HG03432 (cell line): ENCODE data around the gene NEUROD1.

Experiments used
- ATAC-seq: cut with Tn5 transposase; IDR thresholded peaks from one replicate; pipeline ENCODE4 v1.9.1; 2021; ENCODE audit warnings: mild to moderate bottlenecking, moderate library complexity; ENCODE audit not compliant: unreplicated experiment

The NEUROD1 gene

DNA sequence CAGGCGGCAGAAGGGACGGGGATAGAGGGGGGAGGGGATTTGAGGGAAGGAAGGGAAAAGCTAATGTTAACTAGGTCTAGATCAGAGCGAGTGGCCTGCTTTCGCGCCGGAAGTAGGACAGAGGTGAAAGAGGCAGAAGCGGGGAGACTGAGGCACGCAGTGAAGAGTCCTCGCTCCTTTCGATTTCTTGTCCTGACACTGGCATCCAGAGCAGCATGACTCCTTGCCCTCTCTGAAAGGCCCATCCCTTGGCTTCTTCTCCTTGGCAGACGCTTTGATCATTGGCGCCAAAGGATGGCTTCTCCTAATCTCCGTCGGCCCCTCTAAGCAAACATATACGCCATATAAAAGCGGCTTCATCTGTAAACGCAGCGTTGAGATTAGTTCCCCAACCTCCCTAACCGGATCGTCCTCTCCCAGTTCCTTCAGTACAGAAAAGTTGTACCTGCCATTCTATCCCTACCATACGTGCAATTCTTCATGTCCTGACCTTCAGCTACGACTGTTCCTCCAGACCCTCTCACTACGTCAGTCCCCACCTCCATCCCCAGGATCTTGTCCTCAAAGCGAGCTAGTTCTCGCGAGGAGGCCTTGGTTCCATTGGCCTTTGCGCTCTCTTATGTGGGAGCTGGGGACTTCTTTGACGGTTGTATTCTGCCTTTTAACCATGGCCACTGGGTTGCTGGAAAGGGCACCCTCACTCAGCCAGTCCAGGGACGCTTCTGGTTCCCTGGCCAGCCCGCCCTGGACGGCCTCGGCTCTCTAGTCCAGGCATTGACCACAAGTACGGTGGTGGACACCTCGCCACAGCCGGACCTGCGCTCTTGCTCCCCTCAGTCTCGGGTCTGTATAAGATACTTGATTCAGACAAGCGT, 857 bp upstream of the NEUROD1 start:
- no peak for ATAC-seq

DNA sequence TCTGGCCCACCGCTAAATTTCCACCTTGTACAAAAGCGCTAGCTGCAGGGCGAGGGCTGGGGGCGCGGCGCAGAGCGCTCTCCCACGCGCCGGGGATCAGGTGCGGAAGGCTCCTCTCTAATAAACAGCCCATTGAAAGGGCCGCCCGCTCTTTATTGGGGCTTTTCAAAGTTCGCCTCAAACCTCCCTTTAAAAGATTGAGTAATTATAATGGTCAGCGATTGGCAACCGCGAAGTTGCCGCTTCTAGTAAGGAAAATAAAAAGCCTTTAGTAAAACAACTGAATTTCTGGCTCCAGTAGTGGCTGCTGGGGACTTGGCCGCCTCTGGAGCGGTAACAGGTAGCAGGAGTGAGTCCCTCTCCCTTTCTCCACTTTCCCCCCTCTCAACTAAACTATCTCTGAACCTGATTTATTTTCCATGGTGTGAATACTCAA, 755 bp downstream of the NEUROD1 start:
- ATAC-seq, result no peak

DNA sequence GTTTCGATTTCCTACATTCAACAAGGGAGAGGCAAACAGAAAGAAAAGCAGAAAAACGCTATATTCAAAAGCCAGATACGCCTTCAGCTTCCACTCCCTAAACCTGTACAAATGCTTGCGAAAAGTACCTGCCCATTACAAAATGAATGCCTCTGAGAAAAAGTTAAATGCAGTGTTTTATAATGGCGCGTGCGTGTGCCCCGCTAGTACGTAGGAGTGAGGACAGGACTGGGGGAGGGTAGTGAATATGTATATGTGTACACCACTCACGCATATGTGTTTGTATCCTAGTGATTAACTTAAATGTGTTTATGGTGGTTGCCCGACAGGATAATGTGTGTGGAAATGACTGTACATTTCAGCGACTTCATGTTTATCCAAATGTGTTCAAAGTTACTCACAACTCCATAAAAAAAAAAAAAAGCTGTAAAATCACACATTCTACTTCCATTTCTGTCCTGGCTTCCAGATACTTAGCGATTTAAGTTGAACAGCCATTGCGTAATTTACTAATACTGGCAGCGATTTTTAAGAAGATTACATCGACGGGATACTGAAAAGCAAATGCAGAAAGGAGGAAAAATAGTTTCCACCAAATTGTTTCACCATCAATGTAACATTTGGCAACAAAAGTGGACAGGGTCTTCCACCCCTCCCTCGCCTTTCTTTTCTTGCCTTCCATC, 1.3 kb downstream of the NEUROD1 start:
- ATAC-seq, result no peak

GRCh38 chr2:181677912-181678586, 2.3 kb downstream of the NEUROD1 start:
- ATAC-seq, result peak; percentile 61

DNA sequence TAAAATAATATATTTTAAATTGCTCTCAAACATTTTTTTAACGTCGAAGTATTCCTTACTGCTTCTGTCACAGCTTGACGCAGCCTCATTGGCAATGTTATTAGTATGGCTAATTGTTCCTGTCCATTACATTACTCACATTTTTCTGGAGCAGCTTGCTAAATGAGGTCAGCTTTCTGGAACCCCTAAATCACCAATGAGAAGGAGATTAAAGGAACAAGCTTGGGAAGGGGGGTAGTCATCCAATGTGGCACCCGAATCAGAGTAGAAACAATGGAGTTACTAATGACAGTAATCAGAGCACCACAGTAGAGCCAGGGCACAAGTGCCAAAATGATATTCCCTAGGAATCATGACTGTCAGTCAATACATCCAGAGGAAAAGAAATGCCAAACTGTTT, 5.1 kb downstream of the NEUROD1 start:
- ATAC-seq, result no peak

GRCh38 chr2:181674461-181674860, 5.9 kb downstream of the NEUROD1 start:
- no peak for ATAC-seq

GRCh38 chr2:181673173-181673572, 7.1 kb downstream of the NEUROD1 start:
- ATAC-seq, result peak; percentile 35

DNA sequence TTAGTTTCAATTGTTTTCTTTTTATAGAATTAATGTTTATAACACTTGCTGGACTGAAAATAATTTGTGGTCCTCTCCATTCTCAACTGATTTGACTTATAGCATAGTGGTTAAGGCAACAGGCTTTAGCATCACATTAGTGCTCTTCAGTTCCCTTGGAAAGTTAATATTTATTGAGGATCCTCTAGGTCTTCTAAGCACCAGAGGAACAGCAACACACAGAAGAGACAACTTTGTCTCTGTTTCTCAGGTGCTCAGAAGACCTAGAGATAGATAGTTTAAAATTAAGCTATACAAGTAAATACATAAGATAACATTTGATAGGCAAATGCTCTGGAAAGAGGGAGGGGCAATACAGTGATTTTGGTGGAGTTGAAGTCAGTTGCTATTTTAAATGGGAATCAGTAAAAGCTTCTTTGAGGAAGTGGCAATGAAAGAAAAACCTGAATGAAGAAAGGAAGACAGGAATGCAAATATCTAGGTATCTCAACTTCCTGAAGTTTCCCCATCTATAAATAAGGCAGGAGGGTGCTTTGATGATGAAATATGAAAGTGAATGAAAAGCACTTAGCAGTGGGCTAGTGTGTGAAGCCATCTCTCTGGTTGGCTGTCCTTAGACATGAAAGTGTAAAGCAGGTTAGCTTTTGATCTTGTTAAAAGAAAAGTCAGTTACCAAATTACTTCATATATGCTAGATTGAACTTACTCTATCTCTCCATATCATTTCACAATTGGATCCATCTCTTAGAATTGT, 7.9 kb downstream of the NEUROD1 start:
- ATAC-seq, result peak; percentile 96

DNA sequence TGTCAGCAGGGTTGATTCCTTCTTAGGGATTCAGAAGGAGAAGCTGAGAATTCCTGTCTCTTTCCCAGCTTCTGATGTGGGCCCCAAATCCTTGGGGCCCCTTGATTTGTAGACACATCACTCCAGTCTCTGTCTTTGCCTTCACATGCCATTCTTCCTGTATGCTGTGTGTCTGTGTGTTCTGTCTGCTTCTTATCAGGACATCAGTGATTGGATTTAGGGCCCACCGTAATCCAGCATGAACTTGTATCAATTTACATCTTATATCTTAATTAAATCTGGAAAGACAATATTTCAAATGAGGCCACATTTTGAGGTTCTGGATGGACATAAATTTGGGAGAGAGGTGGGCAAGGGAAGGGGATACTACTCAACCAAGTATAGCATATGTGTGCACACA, 9.7 kb downstream of the NEUROD1 start:
- ATAC-seq, result no peak

- no peak for ATAC-seq
These were observed 13.1 kb downstream of the NEUROD1 start for GRCh38 chr2:181667234-181667633.

- ATAC-seq, result no peak
These were observed 18.0 kb downstream of the NEUROD1 start for GRCh38 chr2:181662287-181662686.

DNA sequence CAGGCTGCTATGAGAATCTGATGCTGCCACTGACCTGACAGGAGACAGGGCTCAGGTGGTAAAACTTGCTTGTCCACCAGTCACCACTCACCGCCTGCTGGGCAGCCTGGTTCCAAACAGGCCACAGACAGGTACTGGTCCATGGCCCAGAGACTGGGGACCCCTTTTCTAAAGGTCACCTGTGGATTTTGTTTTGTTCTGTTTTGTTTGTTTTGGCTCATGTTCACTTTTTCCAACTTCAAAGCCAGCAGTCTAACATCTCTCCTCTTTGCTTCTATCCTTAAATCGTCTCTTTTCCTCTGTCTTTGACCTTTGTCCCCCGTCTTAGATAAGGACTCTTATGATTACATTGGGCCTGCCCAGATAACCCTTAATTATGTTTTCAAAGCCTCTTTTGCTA, 20.1 kb downstream of the NEUROD1 start:
- ATAC-seq, result no peak

GRCh38 chr2:181658444-181658843, 21.9 kb downstream of the NEUROD1 start:
- no peak for ATAC-seq

DNA sequence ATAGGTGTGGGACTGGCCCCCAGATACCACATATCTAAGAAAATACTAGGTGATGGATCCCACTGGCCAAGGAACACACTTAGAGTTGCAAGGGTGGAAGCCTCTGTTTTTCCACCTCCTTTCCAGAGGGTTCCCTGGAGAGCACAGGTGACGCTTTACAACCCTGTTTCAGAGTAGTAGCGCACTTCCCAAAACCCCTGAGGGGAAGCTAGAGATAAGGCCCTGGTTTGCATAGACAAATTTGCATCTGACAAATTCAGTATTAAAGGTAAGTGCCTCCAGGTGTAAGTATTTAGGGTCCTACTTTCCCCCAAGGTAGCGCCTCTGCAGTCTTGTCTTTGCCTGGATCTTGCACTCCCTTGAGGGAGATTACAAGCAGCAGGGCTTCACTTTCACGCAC, 22.9 kb downstream of the NEUROD1 start:
- no peak for ATAC-seq

DNA sequence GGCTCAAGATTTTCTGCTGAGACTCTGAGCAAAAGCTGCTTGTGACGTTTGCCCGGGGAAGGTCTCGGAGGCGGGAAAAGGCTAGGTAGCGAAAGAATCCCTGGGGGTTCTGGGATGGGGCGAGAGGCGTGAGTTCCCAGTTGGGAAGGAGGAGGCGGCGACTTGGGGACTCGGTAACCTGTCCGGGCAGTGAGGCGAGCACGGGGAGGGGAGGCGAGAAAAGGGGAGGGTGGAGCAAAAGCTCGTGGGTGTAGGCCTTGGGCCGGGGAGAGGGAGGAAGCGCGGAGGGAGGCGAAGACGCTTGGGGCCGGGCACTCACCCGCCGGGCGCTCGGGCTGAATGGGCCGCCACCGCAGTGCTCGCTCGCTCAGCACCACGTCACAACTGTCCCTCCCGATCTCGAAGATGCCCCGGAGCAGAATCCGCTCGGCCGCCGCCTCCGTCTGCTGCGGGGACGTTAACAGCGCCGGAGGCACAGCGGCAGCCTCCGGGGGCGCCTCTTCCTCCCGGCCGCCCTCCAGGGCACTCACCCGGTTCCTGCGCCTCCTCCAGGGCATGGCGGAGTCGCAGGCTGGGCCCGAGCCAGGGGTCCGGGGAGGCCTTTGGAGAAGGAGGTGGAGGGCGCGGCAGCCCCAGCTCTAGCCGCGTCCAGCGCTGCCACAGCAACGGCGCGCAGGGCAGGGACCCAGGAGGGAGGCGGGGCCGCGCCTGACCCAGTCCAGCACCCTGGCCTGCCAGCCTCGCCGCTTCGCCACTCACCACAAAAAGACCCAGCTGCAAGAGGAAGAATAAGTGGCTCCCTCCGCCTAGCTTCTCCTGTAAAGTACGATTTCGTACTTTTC, 23.6 kb downstream of the NEUROD1 start, which contains the start of gene CERKL:
CERKL (minus strand) TSS at position 656 of the 842 bp plus-strand sequence; CDS start at position 557, 99 bp downstream.
- ATAC-seq, result peak; percentile 95

GRCh38 chr2:181655519-181655918, 24.8 kb downstream of the NEUROD1 start:
- ATAC-seq, result no peak

DNA sequence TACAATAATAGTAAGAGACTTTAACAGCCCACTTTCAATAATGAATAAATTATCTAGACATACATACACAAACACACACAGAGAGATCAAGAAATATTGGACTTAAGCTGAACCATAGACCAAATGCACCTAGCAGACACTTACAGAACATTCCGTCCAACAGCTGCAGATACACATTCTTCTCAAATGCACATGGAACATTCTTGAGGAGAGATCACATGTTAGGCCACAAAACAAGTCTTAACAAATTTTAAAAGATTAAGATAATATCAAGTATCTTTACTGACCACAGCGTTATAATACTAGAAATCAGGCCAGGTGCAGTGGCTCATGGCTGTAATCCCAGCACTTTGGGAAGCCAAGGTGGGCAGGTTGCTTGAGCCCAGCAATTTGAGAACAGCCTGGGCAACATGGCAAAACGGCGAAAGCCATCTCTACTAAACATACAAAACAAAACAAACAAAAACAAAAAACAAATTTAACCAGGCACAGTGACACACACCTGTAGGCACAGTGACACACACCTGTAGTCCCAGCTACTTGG, 30.8 kb downstream of the NEUROD1 start:
- no peak for ATAC-seq

- ATAC-seq, result no peak
These were observed 31.7 kb downstream of the NEUROD1 start for GRCh38 chr2:181648478-181649155.

- peak; percentile 64 for ATAC-seq
These were observed 33.8 kb downstream of the NEUROD1 start for GRCh38 chr2:181646415-181646987.
